Stimulated activated CD8-positive, alpha-beta memory T cell treated with anti-CD3 and anti-CD28 coated beads, Interleukin-7, amount 100 ng/mL, for 1 hour (primary cell): ENCODE measurements around the gene TJP2.

ENCODE experiments used
- DNase-seq, 2 donors: peaks; one replicate each; pipeline ENCODE4 v3.0.0-alpha.2; 2020; ENCODE audit warnings: low read depth in 2 of 2

The TJP2 gene

GRCh38 chr9:69190863-69191181 is 16.7 kb downstream of the TJP2 start:
- DNase-seq, result no peak

- DNase-seq, result no peak
Observed at GRCh38 chr9:69191231-69191630, 17.2 kb downstream of the TJP2 start.

- DNase-seq, result no peak
Observed at GRCh38 chr9:69192214-69192613, 18.1 kb downstream of the TJP2 start.

- DNase-seq, result no peak
Observed at GRCh38 chr9:69193685-69194032, 19.6 kb downstream of the TJP2 start.

GRCh38 chr9:69194702-69195418 is 20.8 kb downstream of the TJP2 start:
- DNase-seq, result no peak

GRCh38 chr9:69195668-69196067 is 21.6 kb downstream of the TJP2 start:
- DNase-seq, result no peak

GRCh38 chr9:69197687-69198086 is 23.6 kb downstream of the TJP2 start:
- no peak for DNase-seq

- DNase-seq, result no peak
Observed at GRCh38 chr9:69198521-69199220, 24.6 kb downstream of the TJP2 start.

- DNase-seq, result no peak
Observed at GRCh38 chr9:69199769-69200470, 25.8 kb downstream of the TJP2 start.

- DNase-seq, result no peak
Observed at GRCh38 chr9:69202556-69202955, 28.5 kb downstream of the TJP2 start.

GRCh38 chr9:69204326-69204725 is 30.2 kb downstream of the TJP2 start:
- no peak for DNase-seq

- no peak for DNase-seq
Observed at GRCh38 chr9:69204849-69205248, 30.8 kb downstream of the TJP2 start.

- no peak for DNase-seq
Observed at GRCh38 chr9:69206047-69206446, 32.0 kb downstream of the TJP2 start.

GRCh38 chr9:69207503-69207902 is 33.4 kb downstream of the TJP2 start:
- DNase-seq, result no peak

- no peak for DNase-seq
Observed at GRCh38 chr9:69211424-69212036, 37.5 kb downstream of the TJP2 start.

GRCh38 chr9:69213647-69214046 is 39.6 kb downstream of the TJP2 start:
- DNase-seq, result no peak

- DNase-seq, result no peak
Observed at GRCh38 chr9:69214939-69215338, 40.9 kb downstream of the TJP2 start.

GRCh38 chr9:69215774-69216485 is 41.9 kb downstream of the TJP2 start:
- DNase-seq, result no peak

- DNase-seq, result no peak
Observed at GRCh38 chr9:69218166-69218565, 44.1 kb downstream of the TJP2 start.

GRCh38 chr9:69221036-69221435 is 47.0 kb downstream of the TJP2 start:
- no peak for DNase-seq

GRCh38 chr9:69222970-69223369 is 48.9 kb downstream of the TJP2 start:
- no peak for DNase-seq

- DNase-seq, result no peak
Observed at GRCh38 chr9:69223605-69224004, 49.5 kb downstream of the TJP2 start.
